ENCODE data around the gene ZNF710.

DNA sequence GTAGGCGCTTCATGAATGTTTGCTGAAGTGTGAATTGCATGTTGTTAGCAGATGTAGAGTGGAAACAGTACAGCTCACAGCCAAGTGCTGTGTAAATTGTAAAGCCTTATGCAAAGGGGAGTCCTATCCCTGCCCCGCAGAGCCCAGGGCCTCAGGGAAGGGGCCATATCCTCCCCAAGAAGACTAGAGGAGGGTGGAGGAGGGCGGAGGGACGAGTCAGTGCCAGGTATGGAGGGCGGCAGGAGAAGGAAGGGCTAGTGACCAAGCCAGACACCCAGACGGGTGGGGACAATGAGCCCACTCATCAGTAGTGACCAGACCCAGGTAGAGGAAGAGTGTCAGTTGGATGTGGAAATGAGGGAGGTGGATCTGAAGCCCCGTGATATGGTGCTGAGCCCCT is 45.2 kb downstream of the ZNF710 start:
- no peak for TF ChIP-seq POLR2A (IDR thresholded peaks at IDR 0.05; ENCODE audit: low read depth, low read length)
- TF ChIP-seq, protein P1, sequence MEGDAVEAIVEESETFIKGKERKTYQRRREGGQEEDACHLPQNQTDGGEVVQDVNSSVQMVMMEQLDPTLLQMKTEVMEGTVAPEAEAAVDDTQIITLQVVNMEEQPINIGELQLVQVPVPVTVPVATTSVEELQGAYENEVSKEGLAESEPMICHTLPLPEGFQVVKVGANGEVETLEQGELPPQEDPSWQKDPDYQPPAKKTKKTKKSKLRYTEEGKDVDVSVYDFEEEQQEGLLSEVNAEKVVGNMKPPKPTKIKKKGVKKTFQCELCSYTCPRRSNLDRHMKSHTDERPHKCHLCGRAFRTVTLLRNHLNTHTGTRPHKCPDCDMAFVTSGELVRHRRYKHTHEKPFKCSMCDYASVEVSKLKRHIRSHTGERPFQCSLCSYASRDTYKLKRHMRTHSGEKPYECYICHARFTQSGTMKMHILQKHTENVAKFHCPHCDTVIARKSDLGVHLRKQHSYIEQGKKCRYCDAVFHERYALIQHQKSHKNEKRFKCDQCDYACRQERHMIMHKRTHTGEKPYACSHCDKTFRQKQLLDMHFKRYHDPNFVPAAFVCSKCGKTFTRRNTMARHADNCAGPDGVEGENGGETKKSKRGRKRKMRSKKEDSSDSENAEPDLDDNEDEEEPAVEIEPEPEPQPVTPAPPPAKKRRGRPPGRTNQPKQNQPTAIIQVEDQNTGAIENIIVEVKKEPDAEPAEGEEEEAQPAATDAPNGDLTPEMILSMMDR (IDR thresholded peaks at IDR 0.05; ENCODE audit: extremely low read depth in 1 of 2, insufficient read depth in 1 of 2, low read depth in 1 of 2, low read length in 2 of 2) = no peak
